Thyroid gland (tissue), 4 donors: Measurements from ENCODE around the gene INTS15.

Experiments used
- POLR2A ChIP-seq, 2 donors: fragments of 450-650 bp; IDR thresholded peaks; one replicate each; pipeline ENCODE4 v1.6.1; 2017; ENCODE audit warnings: antibody characterized with exemption in 2 of 2, mild to moderate bottlenecking in 2 of 2, moderate library complexity in 1 of 2
- TF ChIP-seq, protein P1 (sequence below), 6 experiments: fragments of 200-600 bp in 3 of 6; fragments of 450-650 bp in 3 of 6; sonication (generic) in 3 of 6; IDR thresholded peaks; one replicate each; pipeline ENCODE4 v1.5.1; 2016 to 2019; ENCODE audit warnings: antibody characterized with exemption in 6 of 6, mild to moderate bottlenecking in 2 of 6, inconsistent platforms in 1 of 6, moderate library complexity in 1 of 6

DNA sequence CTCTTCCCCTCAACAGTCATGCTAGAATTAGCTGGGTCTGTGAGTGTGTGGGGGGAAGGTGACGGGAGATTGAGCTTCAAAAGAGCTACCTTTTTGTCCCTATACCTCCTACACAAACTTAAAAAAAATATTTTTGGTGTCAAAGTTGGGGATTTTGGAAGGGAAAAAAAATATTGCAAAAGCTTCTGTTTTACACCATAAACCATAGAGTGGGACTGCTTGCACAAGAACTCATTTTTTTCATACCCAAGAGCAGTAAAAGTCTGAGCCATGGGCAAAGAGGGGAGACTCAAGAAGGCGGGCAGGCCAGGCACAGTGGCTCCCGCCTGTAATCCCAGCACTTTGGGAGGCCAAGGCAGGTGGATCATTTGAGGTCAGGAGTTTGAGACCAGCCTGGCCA lies 21.9 kb upstream of the INTS15 start:
- TF ChIP-seq POLR2A (IDR thresholded peaks at IDR 0.05), result no peak
- TF ChIP-seq, protein P1, sequence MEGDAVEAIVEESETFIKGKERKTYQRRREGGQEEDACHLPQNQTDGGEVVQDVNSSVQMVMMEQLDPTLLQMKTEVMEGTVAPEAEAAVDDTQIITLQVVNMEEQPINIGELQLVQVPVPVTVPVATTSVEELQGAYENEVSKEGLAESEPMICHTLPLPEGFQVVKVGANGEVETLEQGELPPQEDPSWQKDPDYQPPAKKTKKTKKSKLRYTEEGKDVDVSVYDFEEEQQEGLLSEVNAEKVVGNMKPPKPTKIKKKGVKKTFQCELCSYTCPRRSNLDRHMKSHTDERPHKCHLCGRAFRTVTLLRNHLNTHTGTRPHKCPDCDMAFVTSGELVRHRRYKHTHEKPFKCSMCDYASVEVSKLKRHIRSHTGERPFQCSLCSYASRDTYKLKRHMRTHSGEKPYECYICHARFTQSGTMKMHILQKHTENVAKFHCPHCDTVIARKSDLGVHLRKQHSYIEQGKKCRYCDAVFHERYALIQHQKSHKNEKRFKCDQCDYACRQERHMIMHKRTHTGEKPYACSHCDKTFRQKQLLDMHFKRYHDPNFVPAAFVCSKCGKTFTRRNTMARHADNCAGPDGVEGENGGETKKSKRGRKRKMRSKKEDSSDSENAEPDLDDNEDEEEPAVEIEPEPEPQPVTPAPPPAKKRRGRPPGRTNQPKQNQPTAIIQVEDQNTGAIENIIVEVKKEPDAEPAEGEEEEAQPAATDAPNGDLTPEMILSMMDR (IDR thresholded peaks at IDR 0.05), result no peak
